ENCODE results near the gene SH2D7.

Gene SH2D7

DNA sequence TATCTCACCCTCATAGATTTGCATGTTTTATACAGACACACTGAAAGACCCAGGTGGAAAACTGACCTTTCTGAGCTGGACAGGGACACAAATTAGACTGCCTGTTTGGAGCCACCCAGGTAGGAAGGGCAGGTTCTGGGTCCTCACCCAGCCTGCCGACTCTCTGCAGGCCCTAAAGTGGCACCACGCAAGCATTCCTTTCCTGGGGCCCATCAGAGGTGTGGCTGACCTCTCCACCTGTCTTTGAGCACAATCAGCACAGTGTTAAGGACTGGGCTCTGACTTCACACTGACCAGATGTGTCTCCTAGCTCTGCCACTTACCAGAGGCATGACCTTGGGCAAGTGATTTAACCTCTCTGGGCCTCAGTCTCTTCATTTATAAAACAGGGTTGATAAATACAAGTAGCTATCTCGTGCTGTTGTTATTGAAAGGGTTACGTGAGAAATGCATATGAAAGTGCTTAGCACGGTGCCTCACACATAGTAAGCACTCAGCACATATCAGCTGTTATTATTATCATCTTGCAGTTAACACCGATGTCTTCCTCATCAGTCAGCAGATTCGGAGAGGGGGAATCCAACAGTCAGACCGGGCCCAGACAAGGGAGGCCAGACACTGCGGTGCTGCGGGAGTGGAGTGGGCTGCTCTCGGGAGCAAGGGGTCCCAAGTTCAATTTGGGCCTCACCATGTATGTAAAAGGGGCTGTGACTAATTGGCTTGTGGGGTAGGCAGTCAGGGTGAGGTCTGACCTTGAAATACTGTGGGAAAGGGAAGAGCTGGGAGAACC is 12.9 kb upstream of the SH2D7 start:
- no peak for DNase-seq

DNA sequence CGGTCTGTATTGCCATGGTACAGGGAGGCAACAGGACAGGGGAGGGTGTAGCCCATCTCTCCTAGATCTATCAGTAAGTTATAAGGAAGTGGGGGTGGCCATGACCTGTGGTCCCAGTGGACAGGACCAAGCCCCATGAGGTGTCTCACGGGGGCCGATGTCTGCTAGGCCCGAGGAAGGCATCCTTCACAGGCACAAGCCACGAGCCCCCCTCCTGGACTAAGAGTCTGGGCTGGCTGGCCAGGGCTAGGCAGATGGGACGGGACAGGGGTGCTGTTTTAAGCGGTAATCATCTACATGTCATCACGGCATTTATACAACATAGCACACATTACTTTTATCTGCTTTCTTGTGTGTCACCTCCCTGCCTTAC is 12.3 kb upstream of the SH2D7 start:
- DNase-seq, result no peak

- no peak for DNase-seq
These were observed 10.1 kb upstream of the SH2D7 start for GRCh38 chr15:78082106-78082742.

GRCh38 chr15:78082743-78083110 is 9.6 kb upstream of the SH2D7 start:
- no peak for DNase-seq

DNA sequence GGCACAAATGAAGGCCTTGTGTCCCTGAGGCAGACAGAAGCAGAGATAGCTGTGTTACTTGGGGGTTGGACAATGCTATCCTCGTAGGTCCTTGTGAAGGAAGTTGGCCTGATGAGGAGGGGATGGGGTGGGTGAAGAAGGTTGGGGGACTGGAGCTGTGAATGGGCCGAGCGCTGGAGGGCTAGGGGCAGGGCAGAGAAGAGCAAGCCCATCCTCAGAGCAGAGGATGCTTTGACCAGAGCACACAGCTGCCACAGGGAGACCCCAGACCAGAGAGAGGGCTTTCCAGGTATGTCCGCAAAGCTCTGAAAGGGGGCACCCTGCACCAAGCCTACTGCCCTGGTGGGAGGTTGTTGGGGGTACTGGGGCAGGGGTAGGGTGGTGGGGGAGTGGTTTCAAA is 9.2 kb upstream of the SH2D7 start:
- DNase-seq, result no peak

GRCh38 chr15:78083687-78084448 is 8.5 kb upstream of the SH2D7 start:
- no peak for DNase-seq

DNA sequence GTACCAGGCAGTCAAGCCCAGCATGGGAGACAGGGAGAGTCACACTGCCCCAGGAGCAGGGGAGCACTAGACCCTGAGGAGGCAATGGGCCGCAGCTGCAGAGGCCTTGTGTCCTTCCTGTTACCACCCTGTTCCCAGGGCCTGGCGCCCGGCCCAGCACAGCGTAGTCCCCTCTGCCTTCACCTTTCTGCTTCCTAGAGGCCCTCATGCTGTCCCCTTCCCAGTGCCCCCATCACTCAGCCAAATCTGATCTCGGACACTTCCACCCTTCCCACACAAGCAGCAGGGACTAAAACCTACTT is 8.0 kb upstream of the SH2D7 start:
- no peak for DNase-seq

GRCh38 chr15:78085928-78086327 is 6.4 kb upstream of the SH2D7 start:
- DNase-seq, result no peak

- DNase-seq, result no peak
These were observed 4.2 kb upstream of the SH2D7 start for GRCh38 chr15:78087951-78088772.

GRCh38 chr15:78088773-78089080 is 3.6 kb upstream of the SH2D7 start:
- no peak for DNase-seq

DNA sequence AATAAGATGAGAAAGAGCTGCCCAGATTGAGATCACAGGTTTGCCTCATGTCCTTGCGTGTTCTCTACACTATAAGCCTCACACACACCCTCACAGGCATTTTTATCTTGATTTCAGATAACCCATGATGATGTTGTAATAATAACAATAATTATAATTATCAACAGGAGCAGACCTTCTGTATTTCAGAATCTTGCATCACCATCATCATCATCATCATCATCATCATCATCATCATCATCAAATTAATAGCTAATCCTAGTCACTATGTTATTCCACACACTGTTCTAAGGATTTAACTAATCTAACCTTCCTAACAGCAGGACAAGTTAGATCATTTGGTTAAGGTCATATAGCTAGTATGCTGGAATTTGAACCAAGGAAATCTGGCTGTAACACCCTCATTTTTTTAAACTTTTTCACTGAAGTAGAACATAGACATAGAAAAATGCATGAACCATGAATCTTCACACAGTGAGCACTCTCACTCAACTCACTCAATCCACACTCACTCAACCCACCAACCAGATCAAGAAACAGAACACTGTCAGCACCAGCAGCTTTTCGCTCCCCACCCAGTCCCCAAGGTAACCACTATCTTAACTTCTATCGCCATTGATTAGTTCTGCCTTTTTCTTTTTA is 1.8 kb upstream of the SH2D7 start:
- DNase-seq, result no peak

GRCh38 chr15:78093242-78094020 is 1.1 kb downstream of the SH2D7 start:
- no peak for DNase-seq

DNA sequence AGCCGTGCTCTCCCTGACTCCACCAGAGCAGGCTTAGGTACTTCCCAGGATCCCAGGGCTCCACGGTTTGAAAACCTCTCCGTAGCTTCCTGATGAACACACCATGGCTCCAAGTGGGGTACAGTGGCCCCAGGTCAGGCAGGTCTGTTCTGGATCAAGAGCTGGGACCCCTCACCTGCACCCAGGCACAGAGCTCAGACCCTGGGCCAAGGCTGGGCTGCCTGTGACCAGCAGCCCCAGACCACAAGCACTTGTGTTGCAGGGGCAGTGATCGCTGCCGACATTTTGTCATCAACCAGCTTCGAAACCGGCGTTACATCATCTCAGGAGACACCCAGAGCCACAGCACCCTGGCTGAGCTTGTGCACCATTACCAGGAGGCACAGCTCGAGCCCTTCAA is 5.3 kb downstream of the SH2D7 start:
- no peak for DNase-seq

DNA sequence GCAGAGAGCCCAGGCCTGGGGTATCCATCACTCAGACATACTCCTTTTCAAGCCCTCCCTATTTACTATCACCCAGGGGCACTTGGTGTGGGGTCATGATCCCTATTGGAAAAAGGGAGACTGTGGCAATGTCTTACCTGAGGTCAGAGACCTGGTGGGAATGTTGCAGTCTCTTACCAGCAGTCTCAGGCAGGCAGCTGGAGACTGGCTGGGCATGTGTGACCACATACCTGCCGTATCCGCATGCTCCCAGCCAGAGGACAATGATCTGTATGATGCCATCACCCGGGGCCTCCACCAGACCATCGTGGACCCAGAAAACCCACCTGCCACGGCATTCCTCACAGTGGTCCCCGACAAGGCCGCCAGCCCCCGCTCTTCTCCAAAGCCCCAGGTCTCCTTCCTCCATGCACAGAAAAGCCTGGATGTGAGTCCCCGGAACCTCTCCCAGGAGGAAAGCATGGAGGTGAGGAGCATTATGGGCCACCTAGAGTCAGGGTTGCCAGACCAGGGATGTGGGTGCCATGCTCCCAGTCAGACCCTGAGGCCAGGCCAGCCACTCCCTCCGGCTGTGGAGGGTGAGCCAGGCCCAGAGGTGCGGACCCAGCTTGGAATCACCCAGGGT is 5.9 kb downstream of the SH2D7 start:
- DNase-seq, result no peak

GRCh38 chr15:78100886-78101285 is 8.5 kb downstream of the SH2D7 start:
- no peak for DNase-seq

DNA sequence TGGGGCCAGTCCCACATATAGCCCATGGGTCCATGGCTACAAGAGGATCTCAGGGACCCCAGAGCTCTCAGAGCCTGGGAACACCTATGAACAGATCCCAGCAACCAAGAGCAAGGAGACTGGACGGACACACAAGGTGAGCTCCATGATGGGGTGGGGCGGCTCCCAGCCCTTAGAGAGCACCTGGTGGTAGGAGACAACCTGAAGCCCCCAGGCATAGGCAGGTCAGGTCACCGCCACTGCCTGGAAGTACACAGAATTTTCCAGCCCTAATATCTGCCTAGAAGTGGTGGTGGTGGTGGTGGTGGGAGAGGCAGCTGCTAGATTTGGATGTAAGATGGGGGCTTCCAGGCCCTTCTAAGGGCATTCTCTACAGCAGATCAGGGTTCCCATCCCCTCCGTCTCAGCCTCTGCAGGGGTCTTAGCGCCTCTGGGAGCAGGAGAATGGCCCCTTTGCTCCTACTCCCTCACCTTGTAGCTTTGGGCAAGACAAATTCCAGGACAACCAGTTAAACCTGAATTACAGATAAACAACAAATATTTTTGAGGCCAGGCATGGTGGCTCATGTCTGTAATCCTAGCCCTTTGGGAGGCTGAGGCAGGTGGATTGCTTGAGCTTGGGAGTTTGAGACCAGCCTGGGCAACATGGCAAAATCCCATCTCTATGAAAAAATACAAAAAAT is 9.2 kb downstream of the SH2D7 start:
- DNase-seq, result no peak

- DNase-seq, result no peak
These were observed 9.8 kb downstream of the SH2D7 start for GRCh38 chr15:78102211-78102610.

DNA sequence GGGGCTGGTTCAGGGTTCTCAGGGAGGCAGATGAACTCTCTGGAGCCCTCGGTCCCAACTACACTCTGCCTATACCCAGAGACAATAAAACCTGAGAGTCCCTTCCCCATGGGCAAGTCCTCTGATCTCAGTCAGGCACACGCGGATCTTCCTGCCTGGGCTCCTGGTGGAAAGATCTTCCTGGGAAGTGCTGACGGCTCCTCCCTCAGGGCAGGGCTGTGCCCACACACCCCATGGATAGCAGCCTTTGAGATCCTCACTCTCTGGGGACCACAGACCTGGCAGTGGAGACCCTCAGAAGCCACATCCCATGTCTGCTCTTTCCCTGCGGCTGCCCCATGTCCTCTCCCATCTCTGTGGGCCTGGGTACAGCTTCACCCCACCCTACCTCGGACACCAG is 10.4 kb downstream of the SH2D7 start:
- no peak for DNase-seq

DNA sequence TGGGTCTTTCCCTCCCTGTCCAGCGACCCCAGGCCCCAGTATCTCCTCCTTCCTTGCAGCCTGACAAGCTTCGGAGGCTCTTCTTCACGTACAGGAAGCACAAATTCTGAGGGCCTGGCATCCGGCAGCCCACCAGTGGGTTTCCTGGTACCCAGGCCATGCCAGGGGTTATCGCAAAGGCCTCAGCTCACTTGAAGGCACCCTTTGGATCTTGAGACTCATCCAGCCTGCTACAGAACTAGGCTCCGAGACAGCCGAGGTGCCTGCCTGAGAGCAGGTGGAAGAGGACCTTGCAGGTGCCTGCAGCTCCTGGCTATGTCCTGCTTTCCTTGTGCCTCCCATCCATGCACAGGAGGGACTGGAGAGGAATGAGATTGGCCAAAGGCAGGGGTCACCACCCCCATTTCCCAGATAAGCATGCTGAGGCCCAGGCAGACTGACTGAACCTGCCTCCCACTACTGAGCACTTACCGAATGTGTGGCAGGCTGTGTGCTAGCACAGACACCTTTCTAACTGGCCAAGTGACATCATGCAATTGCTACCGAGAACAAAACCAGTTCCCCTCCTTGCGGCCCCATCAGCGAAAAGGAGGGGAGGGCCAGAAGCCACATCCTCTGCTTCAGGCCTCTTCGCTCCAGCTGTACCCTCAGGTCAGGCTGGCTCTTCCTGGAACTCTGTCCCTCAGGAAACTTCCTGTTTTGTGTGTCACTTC is 11.2 kb downstream of the SH2D7 start:
- DNase-seq, result peak; percentile 36 to 52

- no peak for DNase-seq
These were observed 11.7 kb downstream of the SH2D7 start for GRCh38 chr15:78104119-78104479.

All from stimulated activated CD4-positive, alpha-beta T cell treated with anti-CD3 and anti-CD28 coated beads, Interleukin-2, amount 100 ng/mL, for 48 hours (primary cell).